GM12874 (cell line): ENCODE measurements around the gene ZMIZ1.

Source experiments
- TF ChIP-seq, protein P1 (sequence below): IDR thresholded peaks from 2 replicates; pipeline ENCODE4 v1.5.1; 2011; ENCODE audit warnings: low read depth, mild to moderate bottlenecking, control low read depth, low read length, moderate library complexity; ENCODE audit not compliant: insufficient read depth

The ZMIZ1 gene

DNA sequence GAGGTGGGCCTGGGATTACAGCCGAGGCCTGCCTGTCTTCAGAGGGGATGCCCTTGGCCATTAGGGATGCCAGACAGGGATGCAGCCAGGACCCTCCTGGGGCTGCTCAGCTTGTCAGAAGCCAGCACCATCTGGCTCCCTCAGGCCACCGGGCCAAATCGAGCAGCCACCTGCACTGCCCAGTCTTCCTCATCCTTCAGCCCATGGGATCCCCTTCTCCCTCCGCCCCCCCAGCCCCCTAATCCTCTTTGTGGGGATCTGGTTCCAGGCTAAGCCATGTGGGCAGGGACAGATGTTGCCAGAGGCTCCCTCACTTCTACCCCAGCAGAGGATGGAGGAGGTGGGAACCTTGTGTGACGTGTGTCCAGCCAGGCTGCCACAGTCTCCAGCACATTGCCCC is 141.1 kb downstream of the ZMIZ1 start:
- TF ChIP-seq, protein P1, sequence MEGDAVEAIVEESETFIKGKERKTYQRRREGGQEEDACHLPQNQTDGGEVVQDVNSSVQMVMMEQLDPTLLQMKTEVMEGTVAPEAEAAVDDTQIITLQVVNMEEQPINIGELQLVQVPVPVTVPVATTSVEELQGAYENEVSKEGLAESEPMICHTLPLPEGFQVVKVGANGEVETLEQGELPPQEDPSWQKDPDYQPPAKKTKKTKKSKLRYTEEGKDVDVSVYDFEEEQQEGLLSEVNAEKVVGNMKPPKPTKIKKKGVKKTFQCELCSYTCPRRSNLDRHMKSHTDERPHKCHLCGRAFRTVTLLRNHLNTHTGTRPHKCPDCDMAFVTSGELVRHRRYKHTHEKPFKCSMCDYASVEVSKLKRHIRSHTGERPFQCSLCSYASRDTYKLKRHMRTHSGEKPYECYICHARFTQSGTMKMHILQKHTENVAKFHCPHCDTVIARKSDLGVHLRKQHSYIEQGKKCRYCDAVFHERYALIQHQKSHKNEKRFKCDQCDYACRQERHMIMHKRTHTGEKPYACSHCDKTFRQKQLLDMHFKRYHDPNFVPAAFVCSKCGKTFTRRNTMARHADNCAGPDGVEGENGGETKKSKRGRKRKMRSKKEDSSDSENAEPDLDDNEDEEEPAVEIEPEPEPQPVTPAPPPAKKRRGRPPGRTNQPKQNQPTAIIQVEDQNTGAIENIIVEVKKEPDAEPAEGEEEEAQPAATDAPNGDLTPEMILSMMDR: no peak

GRCh38 chr10:79210672-79211071 is 141.9 kb downstream of the ZMIZ1 start:
- TF ChIP-seq, protein P1: no peak

DNA sequence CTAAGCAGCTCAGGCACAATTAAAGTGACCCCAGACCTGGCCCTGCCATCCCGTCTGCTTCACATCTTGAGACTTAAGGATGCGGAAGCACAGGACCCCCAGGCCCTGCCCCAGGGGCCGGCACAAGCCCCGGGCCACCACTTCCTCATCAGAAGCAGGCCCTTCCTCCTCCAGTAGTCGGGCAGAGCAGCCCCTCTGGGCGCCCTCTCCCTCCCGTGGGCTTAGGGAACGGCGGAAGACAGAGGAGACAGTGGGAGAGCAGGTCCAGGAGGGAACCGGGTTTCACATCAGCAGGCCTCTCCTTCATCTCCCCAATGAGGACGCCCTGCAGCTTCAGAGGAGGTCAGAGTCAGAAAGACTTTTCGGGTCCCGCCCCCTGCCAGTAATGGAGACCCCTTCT is 142.8 kb downstream of the ZMIZ1 start:
- TF ChIP-seq, protein P1: no peak

DNA sequence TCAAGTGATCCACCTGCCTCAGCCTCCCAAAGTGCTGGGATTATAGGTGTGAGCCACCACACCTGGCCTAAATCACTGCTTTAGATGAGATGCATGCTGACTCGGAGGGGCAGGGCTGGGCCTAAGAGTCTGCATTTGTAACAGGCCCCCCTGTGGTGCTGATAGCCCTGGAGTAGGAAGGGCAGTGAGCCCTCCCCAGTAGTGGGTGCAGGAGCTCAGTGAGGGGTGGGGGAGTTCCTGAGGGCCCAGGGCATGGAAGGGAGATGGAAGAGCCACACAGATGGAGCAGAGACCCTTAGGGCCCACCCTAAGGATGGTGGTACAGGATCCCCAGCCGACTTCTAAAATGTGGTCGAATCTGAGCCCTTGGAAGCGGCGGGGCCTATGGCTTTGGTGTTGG is 146.8 kb downstream of the ZMIZ1 start:
- TF ChIP-seq, protein P1: no peak

DNA sequence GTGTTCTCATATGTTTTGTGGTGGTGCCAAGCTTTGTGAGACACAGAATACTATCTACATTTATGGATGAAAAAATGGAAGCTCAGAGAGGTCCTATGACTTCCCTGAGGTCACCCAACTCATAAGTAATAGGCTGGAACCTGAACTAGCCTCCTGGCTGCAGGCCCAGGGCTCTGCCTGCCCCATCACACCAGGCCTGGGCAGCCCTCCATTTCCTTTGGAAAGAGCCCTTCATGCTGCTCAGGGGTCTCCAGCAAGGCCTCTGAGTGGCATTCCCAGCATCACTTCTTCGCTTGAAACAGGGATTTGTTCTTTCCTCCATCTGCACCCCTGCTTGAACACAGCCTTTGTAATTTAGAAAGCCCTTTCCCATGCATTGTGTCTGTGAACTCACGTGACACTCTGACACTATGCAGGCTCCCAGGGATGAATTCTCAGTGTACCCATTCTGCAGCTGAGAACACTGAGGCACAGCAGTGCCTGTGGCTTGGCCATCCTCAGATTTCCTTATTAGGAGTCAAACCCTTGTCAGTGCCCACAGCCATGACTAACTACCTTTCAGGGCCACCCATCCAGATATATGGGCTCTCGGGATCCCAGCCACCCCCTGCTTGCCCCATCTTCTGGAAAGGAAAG is 150.7 kb downstream of the ZMIZ1 start:
- TF ChIP-seq, protein P1: no peak

DNA sequence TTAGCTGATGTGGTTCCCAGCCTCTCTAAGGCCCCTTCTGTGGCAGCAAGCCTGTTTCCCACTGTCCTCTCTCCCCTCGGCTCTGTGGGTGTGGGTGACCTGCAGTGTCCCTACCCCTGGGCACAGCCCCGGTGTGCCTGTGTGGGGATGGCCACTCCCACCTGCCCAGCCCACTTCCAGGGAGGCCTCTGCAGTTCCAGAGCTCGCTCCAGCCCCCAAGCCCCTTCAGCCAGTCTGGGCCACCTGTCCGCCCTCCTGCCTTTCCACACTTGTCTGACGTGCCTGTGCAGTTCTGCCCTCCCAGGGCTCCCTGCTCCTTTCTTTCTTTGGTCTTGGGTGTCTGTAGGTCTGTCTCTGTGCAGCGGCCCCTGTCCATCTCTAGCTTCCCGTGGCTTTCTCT is 151.5 kb downstream of the ZMIZ1 start:
- TF ChIP-seq, protein P1: no peak

- TF ChIP-seq, protein P1: no peak
These were observed 152.6 kb downstream of the ZMIZ1 start for GRCh38 chr10:79221110-79222051.
